ENCODE measurements around the gene PTDSS2.

PTDSS2 gene

GRCh38 chr11:416051-416756, 33.9 kb upstream of the PTDSS2 start:
- H3K36me3 ChIP-seq (ENCODE audit: insufficient read depth, low read length) = no peaks in the 10 kb centered on the region
- H3K27me3 ChIP-seq (ENCODE audit: insufficient read depth, low read length) = peaks cover 13% of the 10 kb centered on the region; the same call in 1 of the 2 replicates
- no peaks in the 10 kb centered on the region for H3K79me2 ChIP-seq (ENCODE audit: control insufficient read depth, insufficient read depth, low read length, unreplicated experiment)
- peak overlapping the region; percentile 81 for H3K4me3 ChIP-seq (ENCODE audit: low read depth, low read length)
- H3K4me1 ChIP-seq (ENCODE audit: control insufficient read depth, insufficient read depth, low read length, unreplicated experiment) = peaks cover 19% of the 10 kb centered on the region
- peak overlapping the region; percentile 81 for H2AFZ ChIP-seq (ENCODE audit: low read length, unreplicated experiment)
- no peak overlapping the region for H3K27ac ChIP-seq (ENCODE audit: low read depth, low read length)

- no peak overlapping the region for H3K27ac ChIP-seq (ENCODE audit: low read depth, low read length)
- peak overlapping the region; percentile 81 for H3K4me3 ChIP-seq (ENCODE audit: low read depth, low read length)
- H3K79me2 ChIP-seq (ENCODE audit: control insufficient read depth, insufficient read depth, low read length, unreplicated experiment) = no peaks in the 10 kb centered on the region
- H3K36me3 ChIP-seq (ENCODE audit: insufficient read depth, low read length) = no peaks in the 10 kb centered on the region
- H3K4me1 ChIP-seq (ENCODE audit: control insufficient read depth, insufficient read depth, low read length, unreplicated experiment) = peaks cover 19% of the 10 kb centered on the region
- peak overlapping the region; percentile 81 for H2AFZ ChIP-seq (ENCODE audit: low read length, unreplicated experiment)
- peaks cover 13% of the 10 kb centered on the region; the same call in 1 of the 2 replicates for H3K27me3 ChIP-seq (ENCODE audit: insufficient read depth, low read length)
Measured at GRCh38 chr11:416757-417621, 33.1 kb upstream of the PTDSS2 start.

GRCh38 chr11:417652-418342, 32.3 kb upstream of the PTDSS2 start:
- Histone ChIP-seq H3K4me1 (ENCODE audit: control insufficient read depth, insufficient read depth, low read length, unreplicated experiment) (peaks cover 19% of the 10 kb centered on the region), H3K4me3 (ENCODE audit: low read depth, low read length) (0 out of 2 replicates have a peak overlapping the region, but pooled peaks have one; percentile 81), H3K27ac (ENCODE audit: low read depth, low read length) (no peak overlapping the region), H2AFZ (ENCODE audit: low read length, unreplicated experiment) (no peak overlapping the region), H3K36me3 (ENCODE audit: insufficient read depth, low read length) (no peaks in the 10 kb centered on the region), H3K79me2 (ENCODE audit: control insufficient read depth, insufficient read depth, low read length, unreplicated experiment) (no peaks in the 10 kb centered on the region), H3K27me3 (ENCODE audit: insufficient read depth, low read length) (peaks cover 13% of the 10 kb centered on the region; the same call in 1 of the 2 replicates)

- H3K79me2 ChIP-seq (ENCODE audit: control insufficient read depth, insufficient read depth, low read length, unreplicated experiment) = no peaks in the 10 kb centered on the region
- H3K4me1 ChIP-seq (ENCODE audit: control insufficient read depth, insufficient read depth, low read length, unreplicated experiment) = peaks cover 19% of the 10 kb centered on the region
- no peak overlapping the region for H3K4me3 ChIP-seq (ENCODE audit: low read depth, low read length)
- no peak overlapping the region for H2AFZ ChIP-seq (ENCODE audit: low read length, unreplicated experiment)
- H3K36me3 ChIP-seq (ENCODE audit: insufficient read depth, low read length) = no peaks in the 10 kb centered on the region
- H3K27ac ChIP-seq (ENCODE audit: low read depth, low read length) = no peak overlapping the region
- peaks cover 13% of the 10 kb centered on the region; the same call in 1 of the 2 replicates for H3K27me3 ChIP-seq (ENCODE audit: insufficient read depth, low read length)
Measured at GRCh38 chr11:418343-419247, 31.5 kb upstream of the PTDSS2 start.

GRCh38 chr11:419248-420005, 30.7 kb upstream of the PTDSS2 start:
- H3K27ac ChIP-seq (ENCODE audit: low read depth, low read length) = no peak overlapping the region
- H3K27me3 ChIP-seq (ENCODE audit: insufficient read depth, low read length) = peaks cover 19% of the 10 kb centered on the region
- no peak overlapping the region for H3K4me3 ChIP-seq (ENCODE audit: low read depth, low read length)
- no peaks in the 10 kb centered on the region for H3K36me3 ChIP-seq (ENCODE audit: insufficient read depth, low read length)
- H3K79me2 ChIP-seq (ENCODE audit: control insufficient read depth, insufficient read depth, low read length, unreplicated experiment) = no peaks in the 10 kb centered on the region
- no peak overlapping the region for H2AFZ ChIP-seq (ENCODE audit: low read length, unreplicated experiment)
- peaks cover 18% of the 10 kb centered on the region for H3K4me1 ChIP-seq (ENCODE audit: control insufficient read depth, insufficient read depth, low read length, unreplicated experiment)

- Histone ChIP-seq H3K4me1 (ENCODE audit: control insufficient read depth, insufficient read depth, low read length, unreplicated experiment) (peaks cover 11% of the 10 kb centered on the region), H3K4me3 (ENCODE audit: low read depth, low read length) (no peak overlapping the region), H3K27ac (ENCODE audit: low read depth, low read length) (no peak overlapping the region), H3K36me3 (ENCODE audit: insufficient read depth, low read length) (no peaks in the 10 kb centered on the region), H2AFZ (ENCODE audit: low read length, unreplicated experiment) (no peak overlapping the region), H3K27me3 (ENCODE audit: insufficient read depth, low read length) (peaks cover 25% of the 10 kb centered on the region), H3K79me2 (ENCODE audit: control insufficient read depth, insufficient read depth, low read length, unreplicated experiment) (no peaks in the 10 kb centered on the region)
Measured at GRCh38 chr11:420054-420910, 29.8 kb upstream of the PTDSS2 start.

GRCh38 chr11:420911-421321, 29.2 kb upstream of the PTDSS2 start:
- peaks cover 26% of the 10 kb centered on the region for H3K27me3 ChIP-seq (ENCODE audit: insufficient read depth, low read length)
- no peaks in the 10 kb centered on the region for H3K36me3 ChIP-seq (ENCODE audit: insufficient read depth, low read length)
- no peak overlapping the region for H3K4me3 ChIP-seq (ENCODE audit: low read depth, low read length)
- H3K79me2 ChIP-seq (ENCODE audit: control insufficient read depth, insufficient read depth, low read length, unreplicated experiment) = no peaks in the 10 kb centered on the region
- H3K27ac ChIP-seq (ENCODE audit: low read depth, low read length) = no peak overlapping the region
- H3K4me1 ChIP-seq (ENCODE audit: control insufficient read depth, insufficient read depth, low read length, unreplicated experiment) = peaks cover 6% of the 10 kb centered on the region
- H2AFZ ChIP-seq (ENCODE audit: low read length, unreplicated experiment) = no peak overlapping the region

GRCh38 chr11:422249-422656, 27.8 kb upstream of the PTDSS2 start:
- H2AFZ ChIP-seq (ENCODE audit: low read length, unreplicated experiment) = no peak overlapping the region
- no peak overlapping the region for H3K4me3 ChIP-seq (ENCODE audit: low read depth, low read length)
- H3K36me3 ChIP-seq (ENCODE audit: insufficient read depth, low read length) = no peaks in the 10 kb centered on the region
- H3K79me2 ChIP-seq (ENCODE audit: control insufficient read depth, insufficient read depth, low read length, unreplicated experiment) = no peaks in the 10 kb centered on the region
- H3K4me1 ChIP-seq (ENCODE audit: control insufficient read depth, insufficient read depth, low read length, unreplicated experiment) = no peaks in the 10 kb centered on the region
- no peak overlapping the region for H3K27ac ChIP-seq (ENCODE audit: low read depth, low read length)
- peaks cover 26% of the 10 kb centered on the region for H3K27me3 ChIP-seq (ENCODE audit: insufficient read depth, low read length)

GRCh38 chr11:424232-424631, 25.8 kb upstream of the PTDSS2 start:
- no peak overlapping the region for H2AFZ ChIP-seq (ENCODE audit: low read length, unreplicated experiment)
- no peak overlapping the region for H3K4me3 ChIP-seq (ENCODE audit: low read depth, low read length)
- H3K27ac ChIP-seq (ENCODE audit: low read depth, low read length) = no peak overlapping the region
- H3K36me3 ChIP-seq (ENCODE audit: insufficient read depth, low read length) = no peaks in the 10 kb centered on the region
- H3K4me1 ChIP-seq (ENCODE audit: control insufficient read depth, insufficient read depth, low read length, unreplicated experiment) = no peaks in the 10 kb centered on the region
- H3K79me2 ChIP-seq (ENCODE audit: control insufficient read depth, insufficient read depth, low read length, unreplicated experiment) = no peaks in the 10 kb centered on the region
- peaks cover 13% of the 10 kb centered on the region for H3K27me3 ChIP-seq (ENCODE audit: insufficient read depth, low read length)
